ENCODE results near the gene IL11. TPM values are rescaled to one million over a fixed set of nuclear protein-coding genes. Genes with fewer than 3 reads are reported as not detected.

Gene IL11
- total RNA-seq, 1 donor, result 0.36 TPM

DNA sequence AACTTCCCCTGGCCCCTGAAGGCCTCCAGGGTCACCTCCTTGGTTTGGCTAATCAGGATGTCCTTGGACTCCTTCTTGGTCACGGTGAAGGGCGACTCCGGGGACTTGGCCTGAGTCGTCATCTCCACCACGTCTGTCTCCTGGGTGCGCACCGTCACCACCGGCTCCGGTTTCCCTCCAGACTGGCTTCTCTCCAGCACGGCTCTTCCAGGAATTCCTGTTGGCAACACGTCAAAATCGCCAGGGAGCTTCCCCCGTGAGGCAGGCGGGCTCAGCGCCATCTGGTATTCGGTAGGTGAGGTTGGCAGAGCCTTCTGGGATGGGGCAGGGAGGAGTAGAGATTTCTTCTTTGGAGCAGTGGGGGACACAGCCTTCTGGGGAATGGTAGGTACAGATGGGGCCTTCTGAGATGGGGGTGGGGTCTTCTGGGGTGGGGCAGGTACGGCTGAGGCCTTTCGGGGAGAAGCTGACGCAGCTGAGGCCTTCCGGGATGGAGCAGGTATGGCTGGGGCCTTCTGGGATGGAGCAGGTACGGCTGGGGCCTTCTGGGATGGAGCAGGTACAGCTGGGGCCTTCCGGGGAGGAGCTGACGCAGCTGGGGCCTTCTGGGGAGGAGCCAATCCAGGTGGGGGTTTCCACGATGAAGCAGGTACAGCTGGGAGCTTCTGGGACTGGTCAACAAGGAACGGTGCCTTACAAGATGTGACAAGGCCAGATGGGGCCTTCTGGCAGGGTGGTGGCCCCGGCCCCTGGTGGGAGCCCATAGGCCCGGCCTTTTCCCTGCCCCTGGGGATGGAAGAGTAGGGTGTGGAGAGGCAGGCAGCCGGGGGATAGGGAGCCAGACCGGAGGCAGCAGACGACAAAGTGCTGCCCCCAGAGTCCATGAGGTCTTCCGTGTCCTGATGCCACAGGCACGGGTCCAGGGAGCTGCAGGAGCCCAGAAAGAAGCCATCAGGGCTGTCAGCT lies 11.0 kb downstream of the IL11 start:
- Histone ChIP-seq H3K4me2 (ENCODE audit: insufficient read depth, low read length) (no peak overlapping the region), H3K9me3 (ENCODE audit: low read depth, low read length) (no peaks in the 10 kb centered on the region), H3K36me3 (ENCODE audit: insufficient read depth, low read length) (no peaks in the 10 kb centered on the region), H2AFZ (ENCODE audit: low read length) (no peak overlapping the region), H3K27ac (ENCODE audit: low read depth, low read length) (no peak overlapping the region), H3K4me3 (ENCODE audit: insufficient read depth, low read length) (no peak overlapping the region), H3K4me1 (ENCODE audit: insufficient read depth, low read length) (no peaks in the 10 kb centered on the region), H3K27me3 (ENCODE audit: insufficient read depth, low read length) (peaks cover 22% of the 10 kb centered on the region), H4K20me1 (ENCODE audit: insufficient read depth, low read length) (no peaks in the 10 kb centered on the region), H3K79me2 (ENCODE audit: insufficient read depth, low read length) (no peaks in the 10 kb centered on the region)
- no peak for DNase-seq (ENCODE audit: insufficient read length, low spot score, missing footprints)
- TF ChIP-seq, protein P1, sequence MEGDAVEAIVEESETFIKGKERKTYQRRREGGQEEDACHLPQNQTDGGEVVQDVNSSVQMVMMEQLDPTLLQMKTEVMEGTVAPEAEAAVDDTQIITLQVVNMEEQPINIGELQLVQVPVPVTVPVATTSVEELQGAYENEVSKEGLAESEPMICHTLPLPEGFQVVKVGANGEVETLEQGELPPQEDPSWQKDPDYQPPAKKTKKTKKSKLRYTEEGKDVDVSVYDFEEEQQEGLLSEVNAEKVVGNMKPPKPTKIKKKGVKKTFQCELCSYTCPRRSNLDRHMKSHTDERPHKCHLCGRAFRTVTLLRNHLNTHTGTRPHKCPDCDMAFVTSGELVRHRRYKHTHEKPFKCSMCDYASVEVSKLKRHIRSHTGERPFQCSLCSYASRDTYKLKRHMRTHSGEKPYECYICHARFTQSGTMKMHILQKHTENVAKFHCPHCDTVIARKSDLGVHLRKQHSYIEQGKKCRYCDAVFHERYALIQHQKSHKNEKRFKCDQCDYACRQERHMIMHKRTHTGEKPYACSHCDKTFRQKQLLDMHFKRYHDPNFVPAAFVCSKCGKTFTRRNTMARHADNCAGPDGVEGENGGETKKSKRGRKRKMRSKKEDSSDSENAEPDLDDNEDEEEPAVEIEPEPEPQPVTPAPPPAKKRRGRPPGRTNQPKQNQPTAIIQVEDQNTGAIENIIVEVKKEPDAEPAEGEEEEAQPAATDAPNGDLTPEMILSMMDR (IDR thresholded peaks at IDR 0.05; ENCODE audit: extremely low read depth, low read depth, low read length), result no peak

DNA sequence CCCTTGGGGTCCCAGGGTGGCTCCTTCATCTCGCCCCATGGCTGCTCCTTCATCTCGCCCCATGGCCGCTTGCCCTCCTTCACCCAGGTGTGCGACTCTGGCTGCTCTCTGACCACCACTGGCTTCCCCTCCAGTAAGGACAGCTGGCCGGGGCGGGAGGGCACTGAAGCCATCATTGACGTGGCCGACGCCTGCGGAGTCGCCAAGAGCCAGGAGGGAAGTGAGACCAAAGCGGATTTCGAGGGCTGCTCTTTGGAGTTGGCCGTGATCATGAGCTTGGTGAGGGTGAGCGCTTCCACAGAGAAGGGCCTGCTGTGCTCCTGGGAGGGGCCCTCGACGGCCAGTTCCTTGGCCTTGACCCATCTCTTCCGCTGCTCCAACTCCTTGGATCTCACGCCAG lies 11.8 kb downstream of the IL11 start:
- H2AFZ ChIP-seq (ENCODE audit: low read length), result no peak overlapping the region
- H3K9me3 ChIP-seq (ENCODE audit: low read depth, low read length), result no peaks in the 10 kb centered on the region
- H3K4me3 ChIP-seq (ENCODE audit: insufficient read depth, low read length), result no peak overlapping the region
- H3K4me2 ChIP-seq (ENCODE audit: insufficient read depth, low read length), result no peak overlapping the region
- peaks cover 3% of the 10 kb centered on the region for H3K4me1 ChIP-seq (ENCODE audit: insufficient read depth, low read length)
- no peak overlapping the region for H3K27ac ChIP-seq (ENCODE audit: low read depth, low read length)
- no peaks in the 10 kb centered on the region for H3K79me2 ChIP-seq (ENCODE audit: insufficient read depth, low read length)
- H3K36me3 ChIP-seq (ENCODE audit: insufficient read depth, low read length), result no peaks in the 10 kb centered on the region
- peaks cover 26% of the 10 kb centered on the region for H3K27me3 ChIP-seq (ENCODE audit: insufficient read depth, low read length)
- no peak for DNase-seq (ENCODE audit: insufficient read length, low spot score, missing footprints)
- TF ChIP-seq, protein P1 (IDR thresholded peaks at IDR 0.05; ENCODE audit: extremely low read depth, low read depth, low read length), result no peak
- H4K20me1 ChIP-seq (ENCODE audit: insufficient read depth, low read length), result no peaks in the 10 kb centered on the region

DNA sequence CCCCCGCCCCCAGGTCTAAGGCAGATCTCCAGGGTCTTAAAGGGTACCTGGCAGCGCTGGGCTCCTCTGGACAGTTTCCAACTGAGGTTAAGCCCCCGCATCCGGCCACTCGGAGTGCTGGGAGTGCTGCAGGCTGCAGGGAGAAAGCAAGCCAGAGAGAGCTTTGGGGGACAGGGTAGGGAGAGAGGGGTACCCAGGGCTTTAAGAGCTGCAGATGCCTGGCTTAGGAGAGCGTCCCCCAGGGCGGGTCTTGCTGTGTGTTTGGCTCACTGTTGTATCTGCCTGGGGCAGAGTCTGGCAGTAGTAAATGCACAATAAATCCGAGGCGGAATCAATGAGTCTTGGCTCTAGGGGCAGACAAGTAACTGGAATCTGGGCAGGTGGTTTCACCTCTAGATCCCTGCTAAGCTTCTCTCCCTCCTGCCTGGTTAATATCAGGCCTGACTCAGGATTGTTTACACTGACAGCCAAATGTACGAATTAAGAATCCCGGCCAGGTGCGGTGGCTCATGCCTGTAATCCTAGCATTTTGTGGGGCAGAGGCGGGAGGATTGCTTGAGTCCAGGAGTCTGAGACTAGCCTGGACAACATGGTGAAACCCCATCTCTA lies 14.9 kb downstream of the IL11 start:
- TF ChIP-seq, protein P1 (IDR thresholded peaks at IDR 0.05; ENCODE audit: extremely low read depth, low read depth, low read length), result no peak
- DNase-seq (ENCODE audit: insufficient read length, low spot score, missing footprints), result no peak
- H3K27me3 ChIP-seq (ENCODE audit: insufficient read depth, low read length), result peaks cover 47% of the 10 kb centered on the region

DNA sequence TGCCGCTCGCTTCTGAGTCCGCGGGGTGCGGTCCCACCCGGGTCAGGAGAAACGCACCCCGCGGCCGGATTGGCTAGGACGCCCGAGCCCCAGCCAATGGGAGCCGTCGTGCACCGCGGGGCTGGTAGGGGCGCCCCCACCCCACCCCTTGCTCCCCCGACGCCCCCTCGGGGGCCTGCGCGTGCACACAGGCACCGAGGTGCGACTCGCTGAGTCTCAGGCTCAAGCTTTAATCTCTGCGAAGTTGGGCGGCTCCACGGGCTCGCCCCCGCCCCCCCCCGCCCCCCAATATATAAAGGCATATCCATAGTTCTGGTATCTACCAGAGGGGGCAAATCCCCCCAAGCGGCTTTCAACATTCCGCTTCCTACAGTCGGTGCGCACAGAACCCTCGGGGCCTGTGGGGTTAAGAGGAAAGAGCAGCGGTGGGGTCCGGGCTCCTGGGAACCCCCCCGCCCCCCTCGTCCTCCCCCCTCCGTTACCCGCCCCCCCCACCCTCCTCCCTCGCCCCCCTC lies 15.5 kb downstream of the IL11 start, which contains the start of gene COX6B2:
Gene COX6B2, minus strand, starts transcription at position 22 of the 515 bp plus-strand sequence. CDS start 198 bp downstream, outside the sequence.
- H3K27me3 ChIP-seq (ENCODE audit: insufficient read depth, low read length), result peaks cover 47% of the 10 kb centered on the region
- no peak within 1 kb of the TSS for H3K27ac ChIP-seq (ENCODE audit: low read depth, low read length)
- H2AFZ ChIP-seq (ENCODE audit: low read length), result peak within 1 kb of the TSS; percentile 15
- no peaks in the 10 kb centered on the region for H4K20me1 ChIP-seq (ENCODE audit: insufficient read depth, low read length)
- H3K4me1 ChIP-seq (ENCODE audit: insufficient read depth, low read length), result peaks cover 6% of the 10 kb centered on the region
- TF ChIP-seq, protein P1 (IDR thresholded peaks at IDR 0.05; ENCODE audit: extremely low read depth, low read depth, low read length), result no peak
- peak within 1 kb of the TSS; percentile 64 for H3K4me3 ChIP-seq (ENCODE audit: insufficient read depth, low read length)
- H3K36me3 ChIP-seq (ENCODE audit: insufficient read depth, low read length), result no peaks in the 10 kb centered on the region
- peak within 1 kb of the TSS; percentile 77 for H3K4me2 ChIP-seq (ENCODE audit: insufficient read depth, low read length)
- H3K9me3 ChIP-seq (ENCODE audit: low read depth, low read length), result no peaks in the 10 kb centered on the region
- no peak for DNase-seq (ENCODE audit: insufficient read length, low spot score, missing footprints)
- no peaks in the 10 kb centered on the region for H3K79me2 ChIP-seq (ENCODE audit: insufficient read depth, low read length)

More for the DNA sequence above, 14.9 kb downstream of the IL11 start:
- H4K20me1 ChIP-seq (ENCODE audit: insufficient read depth, low read length), result no peaks in the 10 kb centered on the region
- H3K4me3 ChIP-seq (ENCODE audit: insufficient read depth, low read length), result no peak overlapping the region
- no peaks in the 10 kb centered on the region for H3K79me2 ChIP-seq (ENCODE audit: insufficient read depth, low read length)
- no peak overlapping the region for H3K4me2 ChIP-seq (ENCODE audit: insufficient read depth, low read length)
- H2AFZ ChIP-seq (ENCODE audit: low read length), result no peak overlapping the region
- no peaks in the 10 kb centered on the region for H3K9me3 ChIP-seq (ENCODE audit: low read depth, low read length)
- no peaks in the 10 kb centered on the region for H3K36me3 ChIP-seq (ENCODE audit: insufficient read depth, low read length)
- no peak overlapping the region for H3K27ac ChIP-seq (ENCODE audit: low read depth, low read length)
- H3K4me1 ChIP-seq (ENCODE audit: insufficient read depth, low read length), result peaks cover 6% of the 10 kb centered on the region
